ENCODE results near the gene EGFR.

Gene EGFR

GRCh38 chr7:55080000-55080623, 61.3 kb downstream of the EGFR start:
- no peak for DNase-seq (ENCODE audit: low read depth in 2 of 2, low spot score in 1 of 2)

- no peak for DNase-seq (ENCODE audit: low read depth in 2 of 2, low spot score in 1 of 2)
These were observed 62.3 kb downstream of the EGFR start for GRCh38 chr7:55081068-55081467.

GRCh38 chr7:55081472-55082227, 62.8 kb downstream of the EGFR start:
- no peak for DNase-seq (ENCODE audit: low read depth in 2 of 2, low spot score in 1 of 2)

- DNase-seq (ENCODE audit: low read depth in 2 of 2, low spot score in 1 of 2) = no peak
These were observed 63.4 kb downstream of the EGFR start for GRCh38 chr7:55082228-55082603.

GRCh38 chr7:55083206-55083605, 64.4 kb downstream of the EGFR start:
- no peak for DNase-seq (ENCODE audit: low read depth in 2 of 2, low spot score in 1 of 2)

- DNase-seq (ENCODE audit: low read depth in 2 of 2, low spot score in 1 of 2) = no peak
These were observed 65.5 kb downstream of the EGFR start for GRCh38 chr7:55084307-55084706.

- DNase-seq (ENCODE audit: low read depth in 2 of 2, low spot score in 1 of 2) = no peak
These were observed 66.9 kb downstream of the EGFR start for GRCh38 chr7:55085511-55086412.

GRCh38 chr7:55086413-55087201, 67.8 kb downstream of the EGFR start:
- no peak for DNase-seq (ENCODE audit: low read depth in 2 of 2, low spot score in 1 of 2)

- no peak for DNase-seq (ENCODE audit: low read depth in 2 of 2, low spot score in 1 of 2)
These were observed 68.7 kb downstream of the EGFR start for GRCh38 chr7:55087521-55087961.

GRCh38 chr7:55088107-55088506, 69.3 kb downstream of the EGFR start:
- DNase-seq (ENCODE audit: low read depth in 2 of 2, low spot score in 1 of 2) = no peak

GRCh38 chr7:55088620-55089019, 69.8 kb downstream of the EGFR start:
- no peak for DNase-seq (ENCODE audit: low read depth in 2 of 2, low spot score in 1 of 2)

- no peak for DNase-seq (ENCODE audit: low read depth in 2 of 2, low spot score in 1 of 2)
These were observed 73.6 kb downstream of the EGFR start for GRCh38 chr7:55092186-55092974.

- DNase-seq (ENCODE audit: low read depth in 2 of 2, low spot score in 1 of 2) = no peak
These were observed 74.2 kb downstream of the EGFR start for GRCh38 chr7:55092975-55093373.

GRCh38 chr7:55093674-55094073, 74.9 kb downstream of the EGFR start:
- DNase-seq (ENCODE audit: low read depth in 2 of 2, low spot score in 1 of 2) = no peak

- no peak for DNase-seq (ENCODE audit: low read depth in 2 of 2, low spot score in 1 of 2)
These were observed 75.4 kb downstream of the EGFR start for GRCh38 chr7:55094092-55094690.

- no peak for DNase-seq (ENCODE audit: low read depth in 2 of 2, low spot score in 1 of 2)
These were observed 76.9 kb downstream of the EGFR start for GRCh38 chr7:55095672-55096071.

GRCh38 chr7:55096323-55096722, 77.5 kb downstream of the EGFR start:
- no peak for DNase-seq (ENCODE audit: low read depth in 2 of 2, low spot score in 1 of 2)

- DNase-seq (ENCODE audit: low read depth in 2 of 2, low spot score in 1 of 2) = no peak
These were observed 78.3 kb downstream of the EGFR start for GRCh38 chr7:55097100-55097499.

GRCh38 chr7:55099066-55099820, 80.4 kb downstream of the EGFR start:
- DNase-seq (ENCODE audit: low read depth in 2 of 2, low spot score in 1 of 2) = no peak

Measured in stimulated activated CD8-positive, alpha-beta memory T cell treated with anti-CD3 and anti-CD28 coated beads, Interleukin-4, amount 100 ng/mL, for 1 hour (primary cell).